HG02840 (cell line): ENCODE measurements around the gene C13orf42.

ENCODE experiments used
- ATAC-seq: cut with Tn5 transposase; IDR thresholded peaks from one replicate; pipeline ENCODE4 v1.9.1; 2021; ENCODE audit warnings: mild to moderate bottlenecking, moderate library complexity, moderate number of reproducible peaks; ENCODE audit not compliant: unreplicated experiment, low FRiP score

C13orf42 gene

DNA sequence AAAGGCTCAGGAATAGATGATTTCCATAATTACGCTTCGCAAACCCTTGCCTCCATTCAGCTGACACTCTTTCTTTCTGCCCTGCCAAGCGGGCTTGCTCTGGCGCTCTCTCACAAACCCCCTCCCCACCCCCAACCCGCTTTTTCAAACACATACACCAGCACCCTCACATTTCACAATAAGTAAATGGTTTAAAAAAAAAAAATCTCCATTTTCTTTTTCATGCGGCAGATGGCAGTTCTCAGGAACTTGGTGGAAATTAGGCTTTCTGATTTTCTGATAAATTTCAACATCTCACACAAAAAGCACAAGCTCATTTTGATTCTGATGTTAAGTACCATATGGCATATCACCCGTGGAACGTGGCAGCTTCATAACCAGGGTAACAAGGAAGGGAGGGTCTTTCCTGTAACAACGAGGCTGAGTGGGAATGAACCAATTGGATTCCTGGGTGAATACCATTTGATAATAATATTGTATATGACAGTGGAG lies 43.8 kb downstream of the C13orf42 start:
- ATAC-seq: no peak

DNA sequence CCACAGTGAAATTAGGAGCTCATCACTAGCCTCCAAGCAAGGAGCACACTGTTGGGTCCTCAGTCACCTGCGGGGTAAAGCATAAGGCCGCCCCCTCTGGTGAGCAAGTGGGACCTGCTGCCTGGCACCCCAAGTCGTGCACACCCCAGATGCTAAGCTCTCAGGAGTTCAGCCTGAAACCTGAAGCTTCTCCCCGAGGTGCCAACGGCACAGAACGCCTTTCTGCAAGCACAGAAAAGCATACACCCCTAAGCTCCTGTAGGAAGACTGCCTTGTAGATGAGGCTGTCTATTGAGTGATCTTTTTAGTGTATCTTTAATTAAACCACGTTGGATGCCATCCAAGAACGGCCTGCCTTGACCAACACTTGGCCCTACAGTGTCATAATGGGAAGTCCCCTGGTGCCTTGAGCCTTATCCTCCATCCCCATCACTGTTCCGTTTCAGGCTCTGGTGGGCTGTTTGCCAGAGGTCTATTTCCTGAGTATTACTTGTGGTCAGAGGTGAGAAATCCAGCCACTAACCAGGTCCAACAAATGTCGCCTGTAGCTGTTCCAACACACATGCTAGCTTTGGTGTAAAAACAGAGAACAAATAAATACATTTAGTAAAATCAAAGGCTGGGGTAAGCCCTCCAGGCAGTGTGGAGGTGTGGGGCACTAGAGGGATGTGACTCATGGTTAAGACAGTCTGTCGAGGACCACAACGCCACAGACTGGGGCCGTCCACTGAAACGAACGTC lies 44.8 kb downstream of the C13orf42 start:
- ATAC-seq: no peak

DNA sequence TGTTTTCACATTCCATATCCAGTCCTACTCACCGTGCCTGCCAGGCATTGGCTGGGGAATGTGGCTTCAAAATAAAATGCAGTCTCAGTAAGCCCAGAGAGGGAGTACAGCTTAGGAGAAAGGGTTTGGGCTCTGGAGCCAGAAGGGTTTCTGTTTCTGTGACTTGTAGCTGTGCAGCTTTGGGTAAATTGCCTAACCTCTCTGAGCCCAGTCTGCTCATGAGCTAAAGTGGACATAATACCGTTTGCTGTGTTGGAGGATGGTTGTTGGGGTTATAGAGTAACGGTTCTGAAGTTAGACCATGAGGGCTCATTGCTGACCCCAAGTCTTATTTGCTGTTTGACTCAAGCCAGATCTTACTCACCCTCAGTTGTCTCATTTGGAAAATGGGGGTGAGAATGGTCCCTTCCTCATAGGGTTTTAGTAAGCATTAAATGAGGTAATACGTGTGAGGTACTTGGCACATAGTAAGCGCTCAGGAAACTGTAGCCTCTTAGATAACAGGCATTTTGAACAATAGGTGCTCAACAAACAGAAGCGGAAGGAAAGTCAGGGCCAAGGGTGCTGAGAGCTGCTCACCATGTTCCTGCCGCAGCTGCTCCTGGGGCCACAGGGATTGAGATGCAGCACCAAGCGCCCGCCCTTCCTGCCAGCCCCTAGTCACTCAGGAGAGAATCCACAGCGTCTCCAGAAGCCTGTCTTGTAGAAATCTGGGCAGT lies 45.5 kb downstream of the C13orf42 start:
- no peak for ATAC-seq

DNA sequence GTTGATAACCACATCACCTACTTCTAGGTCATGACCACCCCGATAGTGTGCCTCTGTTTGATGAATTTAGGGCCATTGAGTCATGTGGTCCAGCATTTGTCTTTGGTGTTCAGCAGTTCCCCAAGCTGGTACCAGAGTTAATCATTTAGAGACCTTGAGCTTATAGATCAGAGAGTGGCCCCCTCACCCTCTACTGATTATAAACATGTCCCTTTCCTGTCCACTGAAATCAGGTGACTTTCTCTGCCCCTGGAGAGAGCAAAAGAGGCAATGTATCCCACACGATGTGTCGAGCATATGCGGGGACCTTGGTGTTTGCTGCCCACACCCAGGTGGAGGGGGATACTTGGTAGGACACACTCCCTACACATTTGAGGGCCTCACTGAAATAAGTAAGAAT lies 46.3 kb downstream of the C13orf42 start:
- no peak for ATAC-seq

DNA sequence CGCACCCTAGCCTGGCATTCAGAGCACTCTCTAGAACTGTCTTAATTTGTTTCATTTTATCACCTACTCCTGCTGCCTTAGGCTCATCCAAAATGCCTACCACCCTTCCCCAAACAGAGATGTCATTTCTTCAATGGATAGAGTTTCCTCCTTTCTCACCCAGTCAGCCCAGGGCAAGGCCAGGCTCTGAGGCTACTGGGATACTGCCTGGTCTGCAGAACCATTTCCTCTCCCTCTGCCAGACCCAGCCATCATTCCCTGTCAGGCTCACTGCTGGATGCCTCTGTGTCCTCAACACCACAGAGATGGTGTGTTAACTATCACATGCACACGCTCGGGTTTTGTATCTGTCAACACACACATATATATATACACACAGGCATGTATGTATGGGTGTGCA lies 47.2 kb downstream of the C13orf42 start:
- ATAC-seq: no peak

DNA sequence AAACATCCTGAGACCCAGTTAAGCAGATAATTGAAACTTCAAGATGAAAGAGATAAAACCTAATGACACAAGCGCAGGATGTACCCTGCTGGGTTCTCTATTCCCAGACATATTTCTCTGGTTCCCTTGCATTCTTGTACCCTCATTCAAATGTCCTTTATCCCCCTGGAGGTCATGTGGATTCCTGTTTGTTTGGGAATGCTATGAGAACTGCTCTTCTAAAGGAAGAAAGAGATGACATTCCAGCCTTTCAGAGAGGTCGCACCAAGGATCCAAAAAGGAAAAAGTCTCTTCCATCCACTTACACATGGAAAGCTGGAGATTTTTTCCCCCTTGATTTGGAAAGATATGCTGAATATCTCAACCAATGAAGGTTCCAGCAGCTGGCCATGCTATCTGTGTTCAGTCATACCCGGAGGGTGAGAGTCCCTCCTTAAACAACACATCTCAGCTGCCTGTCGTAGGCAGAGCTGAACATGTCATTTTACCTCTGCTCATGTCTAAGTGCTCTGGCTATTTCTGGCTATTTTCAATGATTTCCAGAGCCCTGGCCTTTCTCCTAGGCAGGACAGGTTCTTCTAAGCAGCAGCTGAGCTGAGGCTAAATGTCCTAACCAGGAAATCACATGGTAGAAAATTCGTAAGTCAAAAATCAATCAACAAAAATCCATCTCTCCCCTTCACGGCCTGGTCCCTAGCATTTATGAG lies 52.5 kb downstream of the C13orf42 start:
- no peak for ATAC-seq

DNA sequence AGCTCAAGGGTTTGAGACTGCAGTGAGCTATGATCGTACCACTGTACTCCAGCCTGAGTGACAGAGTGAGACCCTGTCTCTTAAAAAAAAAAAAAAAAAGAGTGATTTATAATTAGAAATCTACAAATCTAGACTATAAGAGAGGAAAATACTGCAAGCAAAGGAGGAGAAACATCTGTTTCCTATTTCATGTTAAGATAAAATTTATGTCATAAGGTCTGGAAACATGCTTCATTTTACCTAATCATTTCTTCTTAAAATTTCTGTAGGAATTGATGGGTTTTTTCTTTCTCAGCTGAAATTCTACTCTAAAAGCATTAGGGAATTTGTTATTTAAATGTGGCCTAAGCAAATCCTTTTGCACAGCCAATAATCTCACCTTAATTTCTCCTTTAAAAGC lies 53.2 kb downstream of the C13orf42 start:
- no peak for ATAC-seq

DNA sequence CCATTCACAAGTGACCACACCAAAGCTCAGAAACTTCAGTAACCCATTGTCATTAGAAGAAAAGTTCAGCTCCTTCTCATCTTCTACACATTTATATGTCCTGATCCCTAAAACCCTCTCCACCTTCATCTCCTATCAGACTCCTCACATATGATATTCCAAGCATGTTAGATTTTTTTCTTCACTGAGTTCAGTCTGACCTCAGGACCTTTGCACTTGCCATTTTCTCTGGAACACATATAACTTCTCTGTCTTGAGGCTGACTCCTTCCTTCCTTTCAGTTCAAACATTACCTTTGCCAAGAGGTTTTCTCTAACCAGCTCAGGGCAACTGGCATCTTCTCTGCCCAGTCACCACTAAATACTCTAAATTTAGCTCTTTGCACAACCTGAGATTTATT lies 54.1 kb downstream of the C13orf42 start:
- ATAC-seq: no peak

DNA sequence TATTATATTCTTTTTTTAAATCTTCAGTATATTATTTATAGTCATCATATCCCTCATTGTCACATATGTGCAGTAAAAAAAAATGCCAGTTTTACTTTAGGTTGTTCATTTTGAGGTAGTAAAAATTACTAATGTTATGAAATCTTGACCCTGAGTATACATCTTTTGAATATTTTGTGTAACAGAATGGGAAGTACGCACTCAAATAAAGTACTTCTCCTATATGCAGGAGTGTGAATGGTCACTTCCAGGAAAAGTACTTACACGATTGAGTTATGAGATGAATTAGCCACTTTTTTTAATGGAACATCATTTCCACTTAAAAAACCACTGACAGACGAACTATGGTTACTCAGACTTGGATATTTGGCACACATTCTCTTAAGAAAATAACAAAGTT lies 58.5 kb downstream of the C13orf42 start:
- no peak for ATAC-seq

DNA sequence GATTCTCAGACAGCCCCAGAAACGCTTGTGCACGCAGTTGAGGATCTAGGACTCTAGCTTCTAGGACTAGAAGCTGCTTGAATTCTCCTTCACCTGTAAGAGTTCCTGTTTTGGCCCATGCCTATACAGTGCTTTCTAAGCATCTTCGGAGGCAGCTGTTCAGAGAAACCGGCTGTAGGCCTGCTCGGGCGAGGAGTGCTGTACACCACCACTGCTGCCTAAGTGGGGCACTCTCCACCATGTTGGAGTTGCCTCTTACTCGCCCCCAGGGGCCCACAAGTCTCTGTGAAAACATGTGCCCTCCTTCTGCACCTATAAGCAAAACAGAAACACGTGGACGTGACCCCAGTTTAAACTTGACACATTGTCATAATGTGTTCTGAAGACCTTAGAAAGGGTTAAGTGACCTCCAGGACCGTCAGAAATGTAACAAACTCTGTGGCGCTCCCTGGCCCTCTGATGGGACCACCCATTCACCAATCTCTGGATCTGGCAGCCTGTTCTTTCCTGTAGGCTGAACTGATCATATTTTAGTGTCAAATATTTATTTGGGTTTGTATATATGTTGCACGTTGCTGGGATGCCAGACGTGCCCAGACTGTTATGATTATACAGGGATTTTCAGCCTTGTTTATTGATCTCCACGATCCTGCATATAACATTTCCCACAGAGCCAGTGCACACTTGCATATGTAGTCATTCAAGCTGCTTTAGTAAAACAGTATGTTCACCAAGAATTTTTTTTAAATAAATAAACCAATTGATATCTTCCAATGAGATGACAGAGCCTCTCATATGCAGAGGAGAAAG lies 60.8 kb downstream of the C13orf42 start:
- ATAC-seq: no peak

DNA sequence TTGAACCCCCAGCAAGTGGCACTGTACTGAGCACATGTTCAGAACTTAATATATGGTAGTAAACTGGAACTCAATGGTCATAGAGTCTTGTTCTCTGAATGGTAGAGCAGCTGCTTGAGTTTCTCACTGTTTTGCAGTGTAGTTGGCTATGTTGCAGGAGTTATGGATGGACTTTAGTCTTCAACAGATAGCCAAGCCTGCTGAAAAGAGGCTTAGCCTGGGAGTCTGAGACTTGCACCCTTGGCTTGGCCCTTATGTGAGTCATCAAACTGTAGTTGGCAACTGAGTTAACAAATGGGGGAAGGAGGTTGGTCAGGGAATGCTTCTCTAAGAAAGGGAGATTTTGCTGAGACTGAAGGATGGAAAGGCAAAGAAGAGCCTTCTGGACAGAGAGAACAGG lies 62.5 kb downstream of the C13orf42 start:
- ATAC-seq: no peak

DNA sequence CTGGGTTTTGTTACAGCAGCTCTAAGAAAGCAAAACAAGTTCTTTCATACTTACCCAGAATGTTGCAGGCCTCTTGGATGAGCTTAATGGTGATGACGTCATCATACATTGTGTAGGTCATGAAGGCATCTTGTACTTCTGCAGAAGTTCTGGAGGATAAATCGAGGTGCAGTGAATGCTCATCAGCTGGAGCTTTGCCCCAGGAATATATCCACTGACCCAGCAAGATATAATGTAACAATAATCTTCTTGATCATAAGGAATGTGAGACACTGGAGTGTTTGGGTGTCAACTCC lies 63.0 kb downstream of the C13orf42 start:
- no peak for ATAC-seq

DNA sequence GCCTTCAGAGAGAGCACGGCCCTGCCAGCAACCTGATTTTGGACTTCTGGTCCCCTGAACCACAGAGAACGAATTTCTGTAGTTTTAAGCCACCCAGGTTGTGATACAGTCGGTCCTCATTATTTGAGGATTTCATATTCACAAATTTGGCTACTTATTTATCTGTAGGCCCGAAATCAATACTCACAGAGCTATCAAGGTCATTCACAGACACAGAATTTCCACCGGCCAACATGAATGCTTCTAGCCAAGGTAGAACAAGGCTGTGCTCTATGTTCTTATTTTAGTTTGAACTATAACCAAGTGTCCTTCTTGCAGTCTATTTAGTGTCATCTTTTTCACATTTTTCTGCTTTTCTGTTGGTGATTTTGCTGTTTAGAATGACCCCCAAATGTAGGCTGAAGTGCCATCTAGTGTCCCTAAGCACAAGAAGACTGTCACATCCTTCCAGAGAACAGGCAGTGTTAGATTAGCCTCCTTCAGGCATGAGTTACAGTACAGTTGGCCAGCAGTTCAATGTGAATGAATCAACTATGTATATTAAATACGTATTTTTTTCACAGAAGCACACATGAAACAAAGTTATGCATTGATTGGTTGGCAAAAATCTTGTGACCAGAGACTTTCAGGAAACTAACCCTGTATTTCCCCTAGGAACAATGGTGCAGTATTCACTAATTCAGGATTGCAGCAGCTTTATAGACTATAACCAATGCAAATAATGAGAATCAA lies 63.5 kb downstream of the C13orf42 start:
- no peak for ATAC-seq

DNA sequence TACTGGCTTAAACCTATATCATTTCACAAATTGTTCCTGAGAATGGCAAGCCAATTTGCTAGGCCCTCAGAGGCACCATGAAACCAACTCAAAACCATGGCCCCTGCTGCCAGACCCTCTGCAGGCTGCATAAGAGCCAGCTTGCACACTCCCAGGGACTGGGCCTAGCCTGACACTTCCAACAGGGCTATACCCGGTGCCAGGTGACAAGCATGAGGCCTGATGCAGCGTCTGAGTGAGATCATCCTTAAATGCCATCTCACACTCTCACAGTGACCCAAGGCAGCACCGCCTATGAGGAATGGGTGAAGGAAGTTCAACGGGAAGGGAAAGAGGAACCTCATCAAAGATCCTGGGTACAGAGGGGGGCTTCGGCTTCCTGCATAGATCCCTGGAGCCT lies 65.6 kb downstream of the C13orf42 start:
- no peak for ATAC-seq

DNA sequence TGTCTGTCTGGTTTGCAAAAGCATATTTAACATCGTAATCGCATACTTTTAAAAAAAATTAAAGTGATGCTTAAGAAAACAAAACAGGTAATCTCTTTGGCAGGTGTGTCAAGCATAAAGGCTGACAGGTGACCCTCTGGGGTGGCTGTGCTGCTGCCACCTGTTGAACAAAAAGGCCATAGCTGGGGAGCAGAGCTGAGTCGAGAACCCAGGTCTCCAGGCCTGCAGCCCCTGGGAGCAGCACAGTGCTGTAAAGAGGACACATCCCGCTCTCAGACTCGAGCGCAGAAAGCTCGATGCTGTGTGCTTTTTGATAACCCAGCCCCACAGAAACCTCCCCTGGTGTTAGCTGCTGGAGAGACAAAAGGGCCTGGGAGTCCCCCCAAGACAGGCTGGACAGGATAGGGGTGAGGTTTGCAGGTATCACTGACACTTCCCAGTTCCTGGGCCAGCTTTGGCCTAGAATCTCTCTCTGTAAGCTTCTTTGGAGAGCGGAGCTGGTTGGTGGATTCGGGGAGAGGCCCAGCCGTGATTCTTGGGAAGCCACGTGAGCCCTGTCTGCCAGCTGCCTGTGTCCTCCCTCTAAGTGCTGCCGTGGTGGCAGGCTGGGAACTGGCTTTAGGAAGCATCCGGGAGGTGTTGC lies 66.9 kb downstream of the C13orf42 start:
- no peak for ATAC-seq

DNA sequence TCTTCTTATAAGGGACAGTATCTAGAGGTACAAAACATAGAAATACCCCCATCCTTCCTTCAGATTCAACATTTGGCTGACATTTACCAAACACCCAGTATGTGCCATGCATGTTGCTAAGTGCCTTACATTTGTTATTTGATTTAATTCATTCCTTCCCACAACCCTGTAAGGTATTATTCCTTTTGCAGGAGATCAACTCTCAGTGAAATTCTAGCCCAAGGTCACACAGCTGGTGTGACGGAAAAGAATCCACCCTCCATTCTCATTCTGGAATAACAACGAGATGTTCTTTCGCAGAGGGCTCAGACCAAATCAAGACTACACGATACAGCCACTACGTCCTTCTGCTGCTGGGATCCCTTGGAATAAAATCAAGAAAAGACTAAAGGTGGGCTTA lies 67.8 kb downstream of the C13orf42 start:
- no peak for ATAC-seq

DNA sequence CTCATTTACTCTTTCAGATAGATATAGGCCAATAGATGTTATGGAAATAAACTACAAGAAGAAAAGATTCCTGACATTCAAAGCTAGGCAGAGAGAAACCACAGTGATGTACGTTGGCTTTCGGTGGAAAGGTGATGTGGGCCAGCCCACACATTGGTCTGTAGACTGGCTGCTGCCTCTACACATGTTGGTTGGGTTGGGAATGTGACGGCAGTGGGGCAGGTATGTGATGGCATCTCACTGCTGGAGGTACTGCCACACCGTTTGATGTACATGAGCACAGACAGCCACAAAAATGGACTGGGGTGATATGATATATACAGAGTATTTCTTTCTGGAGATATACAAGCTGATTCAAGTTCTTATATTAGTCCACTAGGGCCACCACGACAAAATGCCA lies 69.4 kb downstream of the C13orf42 start:
- ATAC-seq: no peak

DNA sequence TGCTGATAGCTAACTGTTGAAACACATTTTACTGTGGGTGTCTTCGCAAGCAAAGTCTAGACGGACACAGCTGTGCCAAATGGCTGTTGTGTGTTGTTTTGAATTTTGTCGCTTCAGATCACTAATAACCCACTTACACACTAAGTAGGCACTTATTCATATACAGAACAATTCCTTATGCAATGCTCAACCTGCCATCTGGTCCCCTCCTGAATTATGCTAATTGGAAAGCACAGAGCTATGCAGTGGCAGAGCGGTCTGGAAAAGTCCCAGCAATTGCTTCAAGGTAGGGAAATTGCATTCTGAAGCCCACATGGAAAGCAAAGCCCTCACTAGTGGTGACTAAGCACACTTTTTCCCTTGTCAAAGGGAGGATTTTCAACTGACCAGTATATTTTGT lies 69.9 kb downstream of the C13orf42 start:
- ATAC-seq: no peak

DNA sequence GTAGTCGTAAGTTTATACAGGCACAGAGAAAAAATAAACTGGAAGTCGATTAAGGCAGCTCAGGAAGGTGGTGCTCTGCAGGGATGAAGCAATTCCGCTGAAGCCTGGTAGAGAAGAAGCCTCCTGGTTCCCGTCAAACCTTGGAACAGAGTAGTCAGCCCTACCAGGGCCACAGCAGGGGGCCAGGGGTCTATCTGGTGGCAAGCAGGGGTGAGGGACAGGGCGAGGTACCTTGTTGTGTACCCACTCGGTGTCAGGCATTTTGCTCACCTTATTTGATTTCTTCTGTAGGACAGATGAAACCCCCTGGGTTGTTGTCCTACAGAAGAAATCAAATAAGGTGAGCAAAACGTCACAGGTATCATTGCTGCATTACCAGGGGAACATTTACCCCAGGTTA lies 70.6 kb downstream of the C13orf42 start:
- no peak for ATAC-seq

DNA sequence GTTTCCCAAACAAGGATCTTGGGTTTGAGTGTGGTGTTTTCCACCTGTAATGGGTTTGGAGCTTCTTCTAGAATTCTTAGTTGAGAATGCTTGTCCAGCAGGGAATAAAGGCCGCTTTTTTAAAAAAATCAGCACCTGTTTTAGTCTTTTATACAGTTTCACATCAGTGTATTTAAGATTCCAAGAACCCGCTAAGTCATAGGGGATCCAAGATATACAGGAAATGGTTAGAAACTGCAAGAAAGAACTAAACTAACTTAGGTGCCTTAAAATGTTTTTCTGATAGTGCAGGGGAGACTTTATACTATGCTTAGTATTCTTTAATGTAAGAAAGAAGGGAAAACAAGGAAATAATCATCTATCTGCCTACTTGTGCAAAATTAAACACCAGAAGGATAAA lies 74.7 kb downstream of the C13orf42 start:
- no peak for ATAC-seq
